Activated CD4-positive, alpha-beta T cell treated with anti-CD3 and anti-CD28 coated beads, Interleukin-2, amount 50 U/mL, for 16 hours (primary cell): ENCODE results near the gene SMYD3.

ENCODE experiments used
- DNase-seq: peaks from one replicate; pipeline ENCODE4 v3.0.0-alpha.2; 2020

SMYD3 gene

GRCh38 chr1:246164764-246165163 is 342.3 kb downstream of the SMYD3 start:
- no peak for DNase-seq

GRCh38 chr1:246162560-246162959 is 344.5 kb downstream of the SMYD3 start:
- DNase-seq: no peak

GRCh38 chr1:246161626-246162025 is 345.5 kb downstream of the SMYD3 start:
- no peak for DNase-seq

- no peak for DNase-seq
Observed at GRCh38 chr1:246160905-246161304, 346.2 kb downstream of the SMYD3 start.

- DNase-seq: no peak
Observed at GRCh38 chr1:246160374-246160773, 346.7 kb downstream of the SMYD3 start.

GRCh38 chr1:246159279-246160227 is 347.5 kb downstream of the SMYD3 start:
- DNase-seq: no peak

GRCh38 chr1:246158131-246158530 is 348.9 kb downstream of the SMYD3 start:
- no peak for DNase-seq

GRCh38 chr1:246157516-246157915 is 349.6 kb downstream of the SMYD3 start:
- DNase-seq: no peak

- DNase-seq: no peak
Observed at GRCh38 chr1:246156847-246157246, 350.2 kb downstream of the SMYD3 start.

GRCh38 chr1:246155923-246156322 is 351.2 kb downstream of the SMYD3 start:
- no peak for DNase-seq

GRCh38 chr1:246153796-246154212 is 353.3 kb downstream of the SMYD3 start:
- no peak for DNase-seq

GRCh38 chr1:246152986-246153431 is 354.1 kb downstream of the SMYD3 start:
- no peak for DNase-seq

- DNase-seq: no peak
Observed at GRCh38 chr1:246151796-246152434, 355.2 kb downstream of the SMYD3 start.

GRCh38 chr1:246149543-246149942 is 357.5 kb downstream of the SMYD3 start:
- no peak for DNase-seq

GRCh38 chr1:246147524-246148461 is 359.3 kb downstream of the SMYD3 start:
- no peak for DNase-seq

- DNase-seq: no peak
Observed at GRCh38 chr1:246146804-246147523, 360.1 kb downstream of the SMYD3 start.

- no peak for DNase-seq
Observed at GRCh38 chr1:246145900-246146299, 361.2 kb downstream of the SMYD3 start.

GRCh38 chr1:246144931-246145330 is 362.1 kb downstream of the SMYD3 start:
- DNase-seq: no peak

GRCh38 chr1:246142320-246142893 is 364.7 kb downstream of the SMYD3 start:
- no peak for DNase-seq

- no peak for DNase-seq
Observed at GRCh38 chr1:246141306-246141705, 365.8 kb downstream of the SMYD3 start.

- no peak for DNase-seq
Observed at GRCh38 chr1:246139745-246140182, 367.3 kb downstream of the SMYD3 start.

- DNase-seq: no peak
Observed at GRCh38 chr1:246138781-246139180, 368.3 kb downstream of the SMYD3 start.
